K562 (cell line): Measurements from ENCODE around the gene TESMIN. TPM values are rescaled to one million over a fixed set of nuclear protein-coding genes. Genes with fewer than 3 reads are reported as not detected.

Source experiments
- BCOR ChIP-seq: fragments of 450-650 bp; IDR thresholded peaks from 2 replicates; pipeline ENCODE4 v1.6.1; 2016
- CBFA2T2 ChIP-seq: fragments of 450-650 bp; conservative IDR thresholded peaks from 2 replicates; pipeline ENCODE4 v1.6.1; 2017; ENCODE audit warnings: mild to moderate bottlenecking
- CREB1 ChIP-seq, 2 experiments: sonication (generic) in 1 of 2; formaldehyde crosslinking in 1 of 2; IDR thresholded peaks; 2 replicates each; pipeline versions ENCODE4 v1.6.1 to v1.8.0; 2012 to 2022; ENCODE audit warnings: inconsistent platforms in 1 of 2, mild to moderate bottlenecking in 1 of 2, missing genetic modification reagents in 1 of 2, moderate library complexity in 1 of 2
- CREM ChIP-seq: IDR thresholded peaks from 2 replicates; pipeline ENCODE4 v1.6.1; 2014; ENCODE audit warnings: antibody characterized with exemption, low read depth
- CSDE1 ChIP-seq, 2 experiments: fragments of 450-650 bp; IDR thresholded peaks; 2 replicates each; pipeline ENCODE4 v1.6.1; 2016; ENCODE audit warnings: mild to moderate bottlenecking in 1 of 2
- E2F6 ChIP-seq, 2 experiments: IDR thresholded peaks; 2 replicates each; pipeline ENCODE4 v1.6.1; 2011; ENCODE audit warnings: borderline replicate concordance in 1 of 2, control low read depth in 1 of 2, low read depth in 1 of 2, low read length in 1 of 2, mild to moderate bottlenecking in 1 of 2, mixed read lengths in 1 of 2, moderate library complexity in 1 of 2; ENCODE audit not compliant: insufficient read depth in 1 of 2, insufficient read length in 1 of 2, poor library complexity in 1 of 2, severe bottlenecking in 1 of 2; ENCODE audit errors: extremely low read depth in 1 of 2
- EGR1 ChIP-seq: fragments of 450-650 bp; conservative IDR thresholded peaks from 2 replicates; pipeline ENCODE4 v1.6.1; 2017; ENCODE audit warnings: mild to moderate bottlenecking
- HDAC1 ChIP-seq, 2 experiments: fragments of 450-650 bp; IDR thresholded peaks; 2 replicates each; pipeline ENCODE4 v1.6.1; 2016 to 2017; ENCODE audit warnings: inconsistent platforms in 1 of 2, mild to moderate bottlenecking in 1 of 2, moderate library complexity in 1 of 2
- HNRNPK ChIP-seq: fragments of 200-400 bp; formaldehyde crosslinking; IDR thresholded peaks from one replicate; pipeline ENCODE4 v1.6.1; 2018; ENCODE audit warnings: mild to moderate bottlenecking, low read depth, low read length; ENCODE audit not compliant: poor library complexity, severe bottlenecking
- MAX ChIP-seq: sonication (generic); formaldehyde crosslinking; IDR thresholded peaks from 2 replicates; pipeline ENCODE4 v1.9.0; 2022; ENCODE audit warnings: mild to moderate bottlenecking, missing genetic modification reagents
- MCM5 ChIP-seq: fragments of 450-650 bp; IDR thresholded peaks from 2 replicates; pipeline ENCODE4 v1.6.1; 2016; ENCODE audit warnings: low read depth
- MNT ChIP-seq, 2 experiments: fragments of 450-650 bp; conservative IDR thresholded peaks; 2 replicates each; pipeline ENCODE4 v1.6.1; 2017; ENCODE audit warnings: mild to moderate bottlenecking in 2 of 2, moderate library complexity in 2 of 2
- NEUROD1 ChIP-seq: fragments of 150-350 bp; IDR thresholded peaks from 2 replicates; pipeline ENCODE4 v1.6.1; 2014; ENCODE audit warnings: borderline replicate concordance, low read length, low read depth; ENCODE audit not compliant: partially characterized antibody
- NFIC ChIP-seq: fragments of 450-650 bp; IDR thresholded peaks from 2 replicates; pipeline ENCODE4 v1.6.1; 2017; ENCODE audit warnings: mild to moderate bottlenecking, inconsistent platforms
- NRF1 ChIP-seq, 2 experiments: fragments of 450-650 bp; IDR thresholded peaks in 1 of 2; conservative IDR thresholded peaks in 1 of 2; 2 replicates each; pipeline ENCODE4 v1.6.1; 2014; ENCODE audit warnings: mild to moderate bottlenecking in 2 of 2
- PCBP1 ChIP-seq: fragments of 200-400 bp; formaldehyde crosslinking; IDR thresholded peaks from 2 replicates; pipeline ENCODE4 v1.6.1; 2018; ENCODE audit warnings: mild to moderate bottlenecking, low read depth, low read length; ENCODE audit not compliant: poor library complexity, severe bottlenecking
- POLR2H ChIP-seq: IDR thresholded peaks from 2 replicates; pipeline ENCODE4 v1.6.1; 2016; ENCODE audit warnings: missing genetic modification characterization, low read depth, mild to moderate bottlenecking, control low read depth, missing compliant biosample characterization, moderate library complexity
- RBBP5 ChIP-seq: fragments of 200-600 bp; sonication (generic); IDR thresholded peaks from 2 replicates; pipeline ENCODE4 v1.6.1; 2012; ENCODE audit warnings: borderline replicate concordance, mild to moderate bottlenecking, low read length, control low read depth, inconsistent platforms; ENCODE audit not compliant: insufficient read depth, poor library complexity, severe bottlenecking
- TBL1XR1 ChIP-seq, 2 experiments: IDR thresholded peaks; 2 replicates each; pipeline ENCODE4 v1.6.1; 2012; ENCODE audit warnings: improper control_type of control experiment in 2 of 2, low read length in 2 of 2, mild to moderate bottlenecking in 1 of 2
- TBP ChIP-seq: optimal IDR thresholded peaks from 2 replicates; pipeline ENCODE3; 2011; ENCODE audit warnings: low read depth, low read length, improper control_type of control experiment
- TFAM ChIP-seq: fragments of 250-450 bp; sonication (Bioruptor Pico); conservative IDR thresholded peaks from 2 replicates; pipeline ENCODE4 v1.5.0; 2021; ENCODE audit warnings: mild to moderate bottlenecking, moderate library complexity
- ZNF398 ChIP-seq: fragments of 250-450 bp; sonication (Bioruptor Pico); IDR thresholded peaks from 2 replicates; pipeline ENCODE4 v1.8.0; 2021; ENCODE audit warnings: moderate library complexity, mild to moderate bottlenecking, inconsistent platforms
- polyA plus RNA-seq, 8 experiments: library from polyadenylated mRNA; depleted of rRNA in 4 of 8; stranded (reverse) in 5 of 8; unstranded in 3 of 8; fragments of >200 nt; fragmentation: Nextera tagmentation in 2 of 8; fragmentation: Illumina TruSeq in 1 of 8; extraction: Ambion mirVana in 2 of 8; extraction: Trizol in 1 of 8; gene quantifications; 2 replicates each; pipeline versions ENCODE4 v1.2.1 to v1.2.3, GENCODE V29; 2011 to 2014; ENCODE audit warnings: inconsistent platforms in 1 of 8, missing spikeins in 1 of 8
- total RNA-seq, 7 experiments: library from RNA; depleted of rRNA in 6 of 7; stranded (reverse); fragments of >200 nt in 6 of 7; fragmentation: Illumina TruSeq in 2 of 7; extraction: Trizol in 2 of 7; gene quantifications; 2 replicates each; pipeline versions ENCODE4 v1.2.1 to v1.2.3, GENCODE V29; 2011 to 2021; ENCODE audit warnings: low replicate concordance in 1 of 7
- TF ChIP-seq, protein P1 (sequence below): fragments of 250-450 bp; sonication (Bioruptor Pico); IDR thresholded peaks from 2 replicates; pipeline ENCODE4 v1.9.0; 2021; ENCODE audit warnings: mild to moderate bottlenecking

Gene TESMIN
- total and polyA plus RNA-seq, 9 of the 15 experiments (the other 6 are each of a cell fraction or from before 2014, with no cell fraction given) = 8.9 to 50.5 (median 15.0) TPM

GRCh38 chr11:68751331-68751856 is at the start of gene TESMIN (continued):
- no peak for TF ChIP-seq ZNF398 (CRISPR knock-in tag)
- TF ChIP-seq EGR1 = peak; percentile 86
- TF ChIP-seq TBL1XR1 (IDR thresholded peaks at IDR 0.05; ENCODE audit: low read length in 2 of 2) = peak; percentile 14 to 40; a peak in 1 of 4 replicates
- peak; percentile 49 to 63 for TF ChIP-seq NRF1 (conservative IDR thresholded peaks at IDR 0.05 in 1 of 2, IDR thresholded peaks at IDR 0.05 in 1 of 2)
- peak; percentile 99 for TF ChIP-seq HNRNPK
- no peak for TF ChIP-seq MCM5
- peak in 1 of 2 experiments; percentile 57; a peak in 2 of 4 replicates for TF ChIP-seq MNT (conservative IDR thresholded peaks at IDR 0.05)
- TF ChIP-seq POLR2H (tag) = peak; percentile 18; the same call in 1 of the 2 replicates
- peak; percentile 60 for TF ChIP-seq NEUROD1
- peak; percentile 34; the same call in 1 of the 2 replicates for TF ChIP-seq CREB1 (IDR thresholded peaks at IDR 0.05)
- no peak; the same call in 1 of the 2 replicates for TF ChIP-seq CREB1 (CRISPR knock-in tag; IDR thresholded peaks at IDR 0.05)
- TF ChIP-seq PCBP1 = peak; percentile 82
- TF ChIP-seq CBFA2T2 = peak; percentile 21; the same call in 1 of the 2 replicates
- TF ChIP-seq CSDE1 (IDR thresholded peaks at IDR 0.05) = no peak
- TF ChIP-seq CREM = peak; percentile 66
- TF ChIP-seq MAX (CRISPR knock-in tag) = peak; percentile 79
- TF ChIP-seq, protein P1, sequence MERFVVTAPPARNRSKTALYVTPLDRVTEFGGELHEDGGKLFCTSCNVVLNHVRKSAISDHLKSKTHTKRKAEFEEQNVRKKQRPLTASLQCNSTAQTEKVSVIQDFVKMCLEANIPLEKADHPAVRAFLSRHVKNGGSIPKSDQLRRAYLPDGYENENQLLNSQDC = 0 out of 2 replicates have a peak, but pooled peaks have one; percentile 38
- TF ChIP-seq TFAM (CRISPR knock-in tag) = no peak
- peak; percentile 91 for TF ChIP-seq BCOR
- no peak for TF ChIP-seq RBBP5
- 0 out of 2 replicates have a peak, but pooled peaks have one; percentile 28 for TF ChIP-seq NFIC
- TF ChIP-seq TBP = peak; percentile 65
- peak in 1 of 2 experiments; percentile 73; a peak in 1 of 4 replicates for TF ChIP-seq HDAC1 (IDR thresholded peaks at IDR 0.05)
- TF ChIP-seq E2F6 (IDR thresholded peaks at IDR 0.05; ENCODE audit: borderline replicate concordance in 1 of 2, extremely low read depth in 1 of 2, insufficient read depth in 1 of 2, insufficient read length in 1 of 2, low read depth in 1 of 2, low read length in 1 of 2, poor library complexity in 1 of 2, severe bottlenecking in 1 of 2) = peak; percentile 53 to 90
